IPS-18a (cell line): Measurements from ENCODE around the gene PCA3.

Experiments used
- H3K27ac ChIP-seq: one replicate; pipeline ENCODE4 v1.5.1; 2013; ENCODE audit warnings: low read length
- H3K27me3 ChIP-seq: one replicate; pipeline ENCODE4 v1.6.1; 2013; ENCODE audit warnings: mild to moderate bottlenecking, low read length; ENCODE audit not compliant: control insufficient read depth, insufficient read depth
- H3K36me3 ChIP-seq: one replicate; pipeline ENCODE4 v1.6.1; 2013; ENCODE audit warnings: low read depth, low read length; ENCODE audit not compliant: control insufficient read depth
- H3K4me1 ChIP-seq: one replicate; pipeline ENCODE4 v1.6.1; 2013; ENCODE audit warnings: low read depth, low read length; ENCODE audit not compliant: control insufficient read depth
- H3K4me3 ChIP-seq: one replicate; pipeline ENCODE4 v1.5.1; 2013; ENCODE audit warnings: low read length
- H3K9ac ChIP-seq: one replicate; pipeline ENCODE4 v1.6.1; 2013; ENCODE audit warnings: mild to moderate bottlenecking, low read length, moderate library complexity
- H3K9me3 ChIP-seq: one replicate; pipeline ENCODE4 v1.6.1; 2013; ENCODE audit warnings: low read depth, low read length; ENCODE audit not compliant: control insufficient read depth

PCA3 gene

DNA sequence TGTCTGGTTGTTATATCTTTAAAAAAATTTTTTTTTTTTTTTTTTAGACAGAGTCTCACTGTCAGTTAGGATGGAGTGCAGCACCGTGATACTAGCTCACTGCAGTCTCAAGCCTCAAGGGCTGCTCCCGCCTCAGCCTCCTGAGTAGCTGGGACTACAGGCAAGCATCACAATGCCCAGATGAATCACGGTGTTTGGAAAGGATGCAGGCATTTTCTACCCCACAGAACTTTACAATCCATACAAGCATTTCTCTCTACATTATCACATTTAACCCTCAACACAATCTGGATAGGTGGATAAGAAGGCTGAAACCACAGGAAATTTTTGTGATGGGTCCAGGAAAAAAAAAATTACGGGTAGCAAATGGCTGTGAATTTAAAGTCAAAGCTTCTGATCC lies 5.8 kb upstream of the PCA3 start:
- no peaks in the 10 kb centered on the region for H3K36me3 ChIP-seq

GRCh38 chr9:76759732-76760131 lies 4.5 kb upstream of the PCA3 start:
- H3K4me1 ChIP-seq, result peaks cover 4% of the 10 kb centered on the region
- no peak overlapping the region for H3K27ac ChIP-seq
- no peaks in the 10 kb centered on the region for H3K9me3 ChIP-seq
- H3K9ac ChIP-seq, result no peak overlapping the region
- H3K4me3 ChIP-seq, result no peak overlapping the region
- no peaks in the 10 kb centered on the region for H3K27me3 ChIP-seq
- H3K36me3 ChIP-seq, result no peaks in the 10 kb centered on the region

More for the DNA sequence above, 5.8 kb upstream of the PCA3 start:
- Histone ChIP-seq H3K4me1 (peaks cover 4% of the 10 kb centered on the region), H3K27ac (no peak overlapping the region), H3K9me3 (no peaks in the 10 kb centered on the region), H3K9ac (no peak overlapping the region), H3K4me3 (no peak overlapping the region), H3K27me3 (no peaks in the 10 kb centered on the region)

GRCh38 chr9:76761448-76761847 lies 2.8 kb upstream of the PCA3 start:
- no peaks in the 10 kb centered on the region for H3K27me3 ChIP-seq
- no peaks in the 10 kb centered on the region for H3K4me1 ChIP-seq
- H3K4me3 ChIP-seq, result no peak overlapping the region
- H3K9ac ChIP-seq, result no peak overlapping the region
- no peaks in the 10 kb centered on the region for H3K36me3 ChIP-seq
- H3K9me3 ChIP-seq, result no peaks in the 10 kb centered on the region
- H3K27ac ChIP-seq, result no peak overlapping the region

DNA sequence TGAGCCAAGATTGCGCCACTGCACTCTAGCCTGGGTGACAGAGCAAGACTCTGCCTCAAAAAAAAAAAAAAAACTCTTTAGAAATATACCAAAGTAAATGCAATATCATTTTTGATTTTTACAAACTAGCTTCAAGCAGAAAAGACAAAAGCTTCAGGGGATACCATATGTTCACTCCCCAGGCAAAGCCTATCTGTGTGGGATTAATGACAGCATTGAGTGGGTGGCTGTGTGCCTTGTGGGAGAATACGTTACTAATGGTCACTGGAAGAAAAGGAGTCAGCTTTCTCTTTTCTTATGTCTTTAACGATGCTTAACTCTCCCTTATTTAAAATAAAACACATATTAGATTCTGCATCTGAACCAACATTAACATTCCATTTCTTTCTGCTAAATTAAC lies 1.9 kb downstream of the PCA3 start:
- Histone ChIP-seq H3K4me1 (no peaks in the 10 kb centered on the region), H3K9me3 (no peaks in the 10 kb centered on the region), H3K36me3 (no peaks in the 10 kb centered on the region), H3K9ac (no peak overlapping the region), H3K27ac (no peak overlapping the region), H3K27me3 (no peaks in the 10 kb centered on the region), H3K4me3 (no peak overlapping the region)

DNA sequence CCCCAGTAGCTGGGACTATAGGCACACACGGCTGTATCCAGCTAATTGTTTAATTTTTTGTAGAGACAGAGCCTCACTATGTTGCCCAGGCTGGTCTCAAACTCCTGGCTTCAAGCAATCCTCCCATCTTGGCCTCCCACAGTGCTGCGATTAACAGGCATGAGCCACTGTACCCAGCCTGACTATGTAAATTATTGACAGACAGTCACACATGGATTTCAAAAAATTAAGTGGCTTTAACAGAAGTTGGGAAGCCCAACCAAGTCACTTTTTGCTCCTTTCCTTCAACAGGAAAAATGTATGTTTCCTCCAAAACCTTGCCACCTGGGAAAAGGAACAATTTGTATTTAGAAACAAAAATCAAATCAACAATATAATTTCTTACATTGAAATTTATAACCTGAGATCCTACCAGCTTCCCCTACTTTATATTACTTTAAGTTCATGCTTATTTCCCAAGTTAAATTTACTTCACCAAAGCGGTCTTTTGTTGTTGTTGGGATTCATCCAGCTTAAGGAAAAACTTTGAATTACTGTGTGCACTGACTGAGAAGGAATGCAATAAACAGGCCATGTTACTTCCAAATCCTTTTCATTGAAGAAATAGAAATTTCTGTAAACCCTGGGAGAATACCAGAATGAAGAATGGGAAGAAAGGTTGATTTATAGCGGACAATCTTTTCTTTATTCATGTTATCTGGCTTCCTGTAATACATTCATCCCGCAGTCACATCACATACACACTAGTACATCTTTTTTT lies 8.6 kb downstream of the PCA3 start:
- no peak overlapping the region for H3K9ac ChIP-seq
- H3K36me3 ChIP-seq, result no peaks in the 10 kb centered on the region
- no peaks in the 10 kb centered on the region for H3K9me3 ChIP-seq
- no peak overlapping the region for H3K27ac ChIP-seq
- H3K27me3 ChIP-seq, result no peaks in the 10 kb centered on the region
- H3K4me3 ChIP-seq, result no peak overlapping the region
- no peaks in the 10 kb centered on the region for H3K4me1 ChIP-seq

DNA sequence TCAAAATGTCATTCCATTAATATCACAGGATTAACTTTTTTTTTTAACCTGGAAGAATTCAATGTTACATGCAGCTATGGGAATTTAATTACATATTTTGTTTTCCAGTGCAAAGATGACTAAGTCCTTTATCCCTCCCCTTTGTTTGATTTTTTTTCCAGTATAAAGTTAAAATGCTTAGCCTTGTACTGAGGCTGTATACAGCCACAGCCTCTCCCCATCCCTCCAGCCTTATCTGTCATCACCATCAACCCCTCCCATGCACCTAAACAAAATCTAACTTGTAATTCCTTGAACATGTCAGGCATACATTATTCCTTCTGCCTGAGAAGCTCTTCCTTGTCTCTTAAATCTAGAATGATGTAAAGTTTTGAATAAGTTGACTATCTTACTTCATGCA lies 20.6 kb downstream of the PCA3 start:
- no peaks in the 10 kb centered on the region for H3K36me3 ChIP-seq
- H3K27me3 ChIP-seq, result no peaks in the 10 kb centered on the region
- H3K4me3 ChIP-seq, result no peak overlapping the region
- H3K9ac ChIP-seq, result no peak overlapping the region
- no peaks in the 10 kb centered on the region for H3K9me3 ChIP-seq
- no peak overlapping the region for H3K27ac ChIP-seq
- no peaks in the 10 kb centered on the region for H3K4me1 ChIP-seq

DNA sequence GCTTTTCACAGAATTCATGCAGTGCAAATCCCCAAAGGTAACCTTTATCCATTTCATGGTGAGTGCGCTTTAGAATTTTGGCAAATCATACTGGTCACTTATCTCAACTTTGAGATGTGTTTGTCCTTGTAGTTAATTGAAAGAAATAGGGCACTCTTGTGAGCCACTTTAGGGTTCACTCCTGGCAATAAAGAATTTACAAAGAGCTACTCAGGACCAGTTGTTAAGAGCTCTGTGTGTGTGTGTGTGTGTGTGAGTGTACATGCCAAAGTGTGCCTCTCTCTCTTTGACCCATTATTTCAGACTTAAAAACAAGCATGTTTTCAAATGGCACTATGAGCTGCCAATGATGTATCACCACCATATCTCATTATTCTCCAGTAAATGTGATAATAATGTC lies 21.3 kb downstream of the PCA3 start:
- Histone ChIP-seq H3K4me3 (no peak overlapping the region), H3K27ac (no peak overlapping the region), H3K4me1 (no peaks in the 10 kb centered on the region), H3K9ac (no peak overlapping the region), H3K9me3 (no peaks in the 10 kb centered on the region), H3K36me3 (no peaks in the 10 kb centered on the region), H3K27me3 (no peaks in the 10 kb centered on the region)

DNA sequence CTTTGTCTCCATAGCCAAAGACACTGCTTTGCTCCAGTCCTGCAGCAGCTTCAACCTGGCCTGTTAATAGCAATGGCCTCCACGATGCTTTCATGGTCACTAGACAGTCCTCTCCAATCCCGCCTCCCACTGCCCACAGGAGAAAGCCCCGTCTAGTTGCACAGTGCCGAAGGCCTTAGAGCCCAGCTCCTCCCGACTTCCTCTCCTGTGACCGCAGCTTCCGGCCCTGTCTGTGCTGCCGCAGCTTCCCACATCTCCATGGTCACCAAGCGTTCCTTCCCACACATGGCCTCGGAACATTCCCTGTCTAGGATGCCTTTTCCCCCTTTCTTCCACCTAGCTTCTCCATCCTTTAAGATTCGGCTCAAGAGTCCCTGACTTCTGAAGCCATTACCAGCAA lies 23.4 kb downstream of the PCA3 start:
- no peak overlapping the region for H3K9ac ChIP-seq
- H3K4me3 ChIP-seq, result no peak overlapping the region
- H3K36me3 ChIP-seq, result no peaks in the 10 kb centered on the region
- no peaks in the 10 kb centered on the region for H3K4me1 ChIP-seq
- no peaks in the 10 kb centered on the region for H3K27me3 ChIP-seq
- no peak overlapping the region for H3K27ac ChIP-seq
- no peaks in the 10 kb centered on the region for H3K9me3 ChIP-seq

DNA sequence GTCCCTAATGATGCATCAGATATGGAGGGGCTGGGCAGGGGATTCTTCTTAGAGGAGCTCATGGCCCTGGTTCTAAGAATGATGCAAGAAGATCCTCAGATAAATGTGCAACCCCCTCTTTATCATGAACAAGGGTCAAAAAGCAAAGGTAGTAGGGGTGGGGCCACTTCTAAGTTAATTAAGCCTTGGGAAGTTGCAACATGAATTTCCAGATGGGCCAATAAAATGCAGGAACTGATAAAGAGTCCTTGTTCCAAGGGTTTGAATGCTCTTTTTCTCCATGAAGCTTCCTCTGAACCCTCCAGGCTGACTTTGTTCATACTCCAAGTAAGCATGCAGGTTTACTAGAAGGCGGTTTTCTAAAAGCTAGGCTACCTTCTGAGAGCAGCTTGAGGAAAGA lies 25.6 kb downstream of the PCA3 start:
- Histone ChIP-seq H3K27ac (no peak overlapping the region), H3K9ac (no peak overlapping the region), H3K9me3 (no peaks in the 10 kb centered on the region), H3K4me3 (no peak overlapping the region), H3K36me3 (no peaks in the 10 kb centered on the region), H3K27me3 (no peaks in the 10 kb centered on the region), H3K4me1 (no peaks in the 10 kb centered on the region)

DNA sequence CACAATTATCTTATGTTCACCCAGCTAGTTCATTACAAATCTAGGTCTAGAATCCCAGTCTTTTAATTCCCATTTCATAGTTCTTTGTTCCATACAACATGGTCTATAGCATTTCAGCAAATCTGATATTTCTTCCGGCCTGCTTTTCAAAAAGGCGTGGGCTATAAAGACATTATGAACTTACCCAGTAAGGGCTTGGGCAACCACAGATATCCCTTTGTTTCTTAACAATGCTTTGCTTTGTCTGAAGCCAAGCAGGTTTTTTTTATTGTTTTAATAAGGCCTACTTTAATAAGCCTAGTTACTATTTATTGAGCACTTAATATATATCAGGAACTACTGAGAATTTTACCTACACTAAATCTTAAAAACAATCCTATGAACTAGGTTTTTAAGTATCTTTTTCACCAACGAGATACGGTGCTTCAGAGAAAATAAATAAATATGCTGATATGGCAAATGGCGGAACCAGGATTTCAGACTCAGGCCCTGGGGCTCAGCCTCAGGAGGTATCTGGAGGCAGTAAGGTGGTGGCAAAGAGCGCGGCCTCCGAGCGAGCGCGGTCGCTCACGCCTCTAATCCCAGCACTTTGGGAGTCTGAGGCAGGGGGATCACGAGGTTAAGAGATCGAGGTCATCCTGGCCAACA lies 29.7 kb downstream of the PCA3 start:
- Histone ChIP-seq H3K4me3 (no peak overlapping the region), H3K4me1 (no peaks in the 10 kb centered on the region), H3K9ac (no peak overlapping the region), H3K9me3 (no peaks in the 10 kb centered on the region), H3K27ac (no peak overlapping the region), H3K27me3 (no peaks in the 10 kb centered on the region), H3K36me3 (no peaks in the 10 kb centered on the region)

DNA sequence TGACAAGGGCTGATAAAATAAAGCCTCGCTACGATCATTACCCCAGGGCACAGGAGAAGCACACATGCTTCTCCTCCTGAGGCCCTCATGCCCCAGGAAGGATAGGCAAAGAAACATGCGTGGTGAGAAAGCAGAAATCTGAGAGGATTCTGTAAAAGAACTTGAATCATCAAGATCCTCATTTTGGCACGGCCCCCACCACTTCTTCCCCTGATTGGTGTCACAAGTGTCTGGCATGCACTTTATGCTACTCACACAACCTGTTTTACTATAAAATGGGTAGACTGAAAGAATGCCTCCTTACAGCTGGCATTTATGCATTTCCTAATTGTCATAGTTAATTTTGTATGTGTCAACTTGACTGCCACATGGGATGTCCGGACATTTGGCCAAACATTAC lies 32.1 kb downstream of the PCA3 start:
- H3K4me3 ChIP-seq, result no peak overlapping the region
- H3K9ac ChIP-seq, result no peak overlapping the region
- H3K36me3 ChIP-seq, result no peaks in the 10 kb centered on the region
- no peak overlapping the region for H3K27ac ChIP-seq
- H3K4me1 ChIP-seq, result no peaks in the 10 kb centered on the region
- no peaks in the 10 kb centered on the region for H3K9me3 ChIP-seq
- no peaks in the 10 kb centered on the region for H3K27me3 ChIP-seq

DNA sequence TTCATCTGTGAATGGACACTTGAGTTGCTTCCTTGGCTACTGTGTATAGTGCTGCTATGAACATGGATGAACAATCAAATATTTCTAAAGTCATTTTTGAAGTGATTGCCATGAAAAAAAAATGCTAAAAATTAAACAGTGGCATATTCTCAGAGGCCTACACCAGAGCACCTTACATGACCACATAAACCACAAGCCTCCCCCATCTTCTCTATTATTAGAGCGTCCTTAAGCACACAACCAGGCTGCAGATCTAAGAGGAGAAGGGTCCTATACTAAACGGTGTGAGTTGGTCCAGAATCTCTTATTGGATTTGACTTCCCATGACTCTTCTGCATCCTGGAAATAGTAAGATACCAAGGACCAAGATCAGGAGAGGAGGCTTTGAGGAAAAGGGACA lies 34.3 kb downstream of the PCA3 start:
- H3K9me3 ChIP-seq, result no peaks in the 10 kb centered on the region
- no peak overlapping the region for H3K4me3 ChIP-seq
- H3K27me3 ChIP-seq, result no peaks in the 10 kb centered on the region
- no peak overlapping the region for H3K27ac ChIP-seq
- H3K4me1 ChIP-seq, result peaks cover 10% of the 10 kb centered on the region
- no peaks in the 10 kb centered on the region for H3K36me3 ChIP-seq
- H3K9ac ChIP-seq, result no peak overlapping the region
